Measurements from ENCODE around the gene BLOC1S1.

- TF ChIP-seq, protein P1, sequence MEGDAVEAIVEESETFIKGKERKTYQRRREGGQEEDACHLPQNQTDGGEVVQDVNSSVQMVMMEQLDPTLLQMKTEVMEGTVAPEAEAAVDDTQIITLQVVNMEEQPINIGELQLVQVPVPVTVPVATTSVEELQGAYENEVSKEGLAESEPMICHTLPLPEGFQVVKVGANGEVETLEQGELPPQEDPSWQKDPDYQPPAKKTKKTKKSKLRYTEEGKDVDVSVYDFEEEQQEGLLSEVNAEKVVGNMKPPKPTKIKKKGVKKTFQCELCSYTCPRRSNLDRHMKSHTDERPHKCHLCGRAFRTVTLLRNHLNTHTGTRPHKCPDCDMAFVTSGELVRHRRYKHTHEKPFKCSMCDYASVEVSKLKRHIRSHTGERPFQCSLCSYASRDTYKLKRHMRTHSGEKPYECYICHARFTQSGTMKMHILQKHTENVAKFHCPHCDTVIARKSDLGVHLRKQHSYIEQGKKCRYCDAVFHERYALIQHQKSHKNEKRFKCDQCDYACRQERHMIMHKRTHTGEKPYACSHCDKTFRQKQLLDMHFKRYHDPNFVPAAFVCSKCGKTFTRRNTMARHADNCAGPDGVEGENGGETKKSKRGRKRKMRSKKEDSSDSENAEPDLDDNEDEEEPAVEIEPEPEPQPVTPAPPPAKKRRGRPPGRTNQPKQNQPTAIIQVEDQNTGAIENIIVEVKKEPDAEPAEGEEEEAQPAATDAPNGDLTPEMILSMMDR (IDR thresholded peaks at IDR 0.05): no peak
- no peak for TF ChIP-seq POLR2AphosphoS5 (IDR thresholded peaks at IDR 0.05)
Measured at GRCh38 chr12:55670276-55670675, 45.6 kb upstream of the BLOC1S1 start.

Data from breast epithelium (tissue), 3 donors.